IPS-20b (cell line): ENCODE measurements around the gene SPATA46.
A peak's percentile ranks its signal among the peaks of the same experiment; 100 is the strongest.

ENCODE experiments used
- H3K27ac ChIP-seq: one replicate; pipeline ENCODE4 v1.5.1; 2013; ENCODE audit warnings: low read length
- H3K27me3 ChIP-seq: 2 replicates; pipeline ENCODE4 v1.6.1; 2013; ENCODE audit warnings: mild to moderate bottlenecking, low read length, inconsistent platforms; ENCODE audit not compliant: insufficient read depth
- H3K36me3 ChIP-seq: 2 replicates; pipeline ENCODE4 v1.6.1; 2013; ENCODE audit warnings: low read depth, mild to moderate bottlenecking, inconsistent platforms, low read length, moderate library complexity; ENCODE audit not compliant: insufficient read depth
- H3K4me1 ChIP-seq: 2 replicates; pipeline ENCODE4 v1.6.1; 2013; ENCODE audit warnings: mild to moderate bottlenecking, control low read depth, inconsistent platforms, low read length, moderate library complexity; ENCODE audit not compliant: insufficient read depth
- H3K4me3 ChIP-seq: 2 replicates; pipeline ENCODE4 v1.5.1; 2013; ENCODE audit warnings: mild to moderate bottlenecking, low read length, inconsistent platforms
- H3K9ac ChIP-seq: 2 replicates; pipeline ENCODE4 v1.6.1; 2013; ENCODE audit warnings: low read depth, mild to moderate bottlenecking, inconsistent platforms, low read length, moderate library complexity
- H3K9me3 ChIP-seq: 2 replicates; pipeline ENCODE4 v1.6.1; 2013; ENCODE audit warnings: mild to moderate bottlenecking, low read depth, low read length, inconsistent platforms; ENCODE audit not compliant: insufficient read depth

Gene SPATA46

GRCh38 chr1:162406811-162407210, 30.2 kb upstream of the SPATA46 start:
- Histone ChIP-seq H3K9me3 (no peaks in the 10 kb centered on the region), H3K27ac (no peak overlapping the region), H3K9ac (no peak overlapping the region), H3K27me3 (no peaks in the 10 kb centered on the region), H3K4me1 (no peaks in the 10 kb centered on the region), H3K4me3 (no peak overlapping the region), H3K36me3 (no peaks in the 10 kb centered on the region)

- H3K4me3 ChIP-seq, result no peak overlapping the region
Observed at GRCh38 chr1:162405800-162406199, 29.1 kb upstream of the SPATA46 start.

GRCh38 chr1:162404550-162405160, 28.0 kb upstream of the SPATA46 start:
- H3K27ac ChIP-seq, result no peak overlapping the region
- H3K4me3 ChIP-seq, result no peak overlapping the region
- H3K9ac ChIP-seq, result no peak overlapping the region
- no peaks in the 10 kb centered on the region; the same call in 1 of the 2 replicates for H3K4me1 ChIP-seq
- H3K9me3 ChIP-seq, result no peaks in the 10 kb centered on the region
- no peaks in the 10 kb centered on the region for H3K36me3 ChIP-seq
- H3K27me3 ChIP-seq, result no peaks in the 10 kb centered on the region

More at GRCh38 chr1:162405800-162406199, 29.1 kb upstream of the SPATA46 start:
- H3K9ac ChIP-seq, result no peak overlapping the region
- no peaks in the 10 kb centered on the region for H3K36me3 ChIP-seq
- no peaks in the 10 kb centered on the region for H3K27me3 ChIP-seq
- no peaks in the 10 kb centered on the region for H3K4me1 ChIP-seq
- H3K9me3 ChIP-seq, result no peaks in the 10 kb centered on the region
- H3K27ac ChIP-seq, result no peak overlapping the region

GRCh38 chr1:162400790-162401355, 24.2 kb upstream of the SPATA46 start:
- H3K9me3 ChIP-seq, result no peaks in the 10 kb centered on the region
- no peak overlapping the region for H3K27ac ChIP-seq
- H3K4me3 ChIP-seq, result no peak overlapping the region
- peaks cover 17% of the 10 kb centered on the region for H3K4me1 ChIP-seq
- H3K27me3 ChIP-seq, result no peaks in the 10 kb centered on the region
- H3K36me3 ChIP-seq, result no peaks in the 10 kb centered on the region
- H3K9ac ChIP-seq, result no peak overlapping the region

- H3K27me3 ChIP-seq, result no peaks in the 10 kb centered on the region
- no peaks in the 10 kb centered on the region for H3K9me3 ChIP-seq
- no peak overlapping the region for H3K9ac ChIP-seq
- H3K36me3 ChIP-seq, result no peaks in the 10 kb centered on the region
- peak overlapping the region; percentile 25 for H3K27ac ChIP-seq
- H3K4me3 ChIP-seq, result 0 out of 2 replicates have a peak overlapping the region, but pooled peaks have one; percentile 12
- peaks cover 17% of the 10 kb centered on the region for H3K4me1 ChIP-seq
Observed at GRCh38 chr1:162398999-162399580, 22.4 kb upstream of the SPATA46 start.

GRCh38 chr1:162397943-162398560, 21.4 kb upstream of the SPATA46 start:
- H3K27ac ChIP-seq, result no peak overlapping the region
- H3K4me1 ChIP-seq, result peaks cover 17% of the 10 kb centered on the region
- H3K9ac ChIP-seq, result no peak overlapping the region
- no peaks in the 10 kb centered on the region for H3K27me3 ChIP-seq
- H3K4me3 ChIP-seq, result no peak overlapping the region
- no peaks in the 10 kb centered on the region for H3K36me3 ChIP-seq
- no peaks in the 10 kb centered on the region for H3K9me3 ChIP-seq

- H3K27ac ChIP-seq, result no peak overlapping the region
- H3K27me3 ChIP-seq, result no peaks in the 10 kb centered on the region
- no peak overlapping the region for H3K4me3 ChIP-seq
- H3K9me3 ChIP-seq, result no peaks in the 10 kb centered on the region
- no peak overlapping the region for H3K9ac ChIP-seq
- peaks cover 17% of the 10 kb centered on the region for H3K4me1 ChIP-seq
- no peaks in the 10 kb centered on the region for H3K36me3 ChIP-seq
Observed at GRCh38 chr1:162397039-162397448, 20.4 kb upstream of the SPATA46 start.

- H3K9me3 ChIP-seq, result no peaks in the 10 kb centered on the region
- H3K4me1 ChIP-seq, result peaks cover 22% of the 10 kb centered on the region
- H3K9ac ChIP-seq, result no peak overlapping the region
- no peaks in the 10 kb centered on the region for H3K36me3 ChIP-seq
- H3K27me3 ChIP-seq, result no peaks in the 10 kb centered on the region
- no peak overlapping the region for H3K27ac ChIP-seq
- no peak overlapping the region for H3K4me3 ChIP-seq
Observed at GRCh38 chr1:162396201-162396906, 19.7 kb upstream of the SPATA46 start.

GRCh38 chr1:162391790-162392563, 15.3 kb upstream of the SPATA46 start:
- no peak overlapping the region for H3K27ac ChIP-seq

GRCh38 chr1:162390396-162391185, 13.9 kb upstream of the SPATA46 start:
- no peaks in the 10 kb centered on the region for H3K36me3 ChIP-seq
- H3K27ac ChIP-seq, result no peak overlapping the region
- H3K4me3 ChIP-seq, result no peak overlapping the region
- no peak overlapping the region for H3K9ac ChIP-seq
- no peaks in the 10 kb centered on the region for H3K9me3 ChIP-seq
- no peaks in the 10 kb centered on the region for H3K27me3 ChIP-seq
- peaks cover 6% of the 10 kb centered on the region; the same call in 1 of the 2 replicates for H3K4me1 ChIP-seq

More at GRCh38 chr1:162391790-162392563, 15.3 kb upstream of the SPATA46 start:
- Histone ChIP-seq H3K9ac (no peak overlapping the region), H3K36me3 (no peaks in the 10 kb centered on the region), H3K4me3 (no peak overlapping the region), H3K4me1 (peaks cover 6% of the 10 kb centered on the region; the same call in 1 of the 2 replicates), H3K27me3 (no peaks in the 10 kb centered on the region), H3K9me3 (no peaks in the 10 kb centered on the region)
